Putamen (tissue), 1 donor: ENCODE measurements around the gene ZCWPW1.
"Not testable (repeated sequence)": the region's sequence is repeated elsewhere in the genome, so short reads cannot be mapped to it uniquely, and the experiment has no call there.

Experiments
- DNase-seq: peaks from one replicate; pipeline ENCODE4 v3.0.0-alpha.2; 2016; ENCODE audit warnings: low spot score

ZCWPW1 gene

GRCh38 chr7:100398239-100398638, 30.3 kb downstream of the ZCWPW1 start:
- DNase-seq, result no peak

DNA sequence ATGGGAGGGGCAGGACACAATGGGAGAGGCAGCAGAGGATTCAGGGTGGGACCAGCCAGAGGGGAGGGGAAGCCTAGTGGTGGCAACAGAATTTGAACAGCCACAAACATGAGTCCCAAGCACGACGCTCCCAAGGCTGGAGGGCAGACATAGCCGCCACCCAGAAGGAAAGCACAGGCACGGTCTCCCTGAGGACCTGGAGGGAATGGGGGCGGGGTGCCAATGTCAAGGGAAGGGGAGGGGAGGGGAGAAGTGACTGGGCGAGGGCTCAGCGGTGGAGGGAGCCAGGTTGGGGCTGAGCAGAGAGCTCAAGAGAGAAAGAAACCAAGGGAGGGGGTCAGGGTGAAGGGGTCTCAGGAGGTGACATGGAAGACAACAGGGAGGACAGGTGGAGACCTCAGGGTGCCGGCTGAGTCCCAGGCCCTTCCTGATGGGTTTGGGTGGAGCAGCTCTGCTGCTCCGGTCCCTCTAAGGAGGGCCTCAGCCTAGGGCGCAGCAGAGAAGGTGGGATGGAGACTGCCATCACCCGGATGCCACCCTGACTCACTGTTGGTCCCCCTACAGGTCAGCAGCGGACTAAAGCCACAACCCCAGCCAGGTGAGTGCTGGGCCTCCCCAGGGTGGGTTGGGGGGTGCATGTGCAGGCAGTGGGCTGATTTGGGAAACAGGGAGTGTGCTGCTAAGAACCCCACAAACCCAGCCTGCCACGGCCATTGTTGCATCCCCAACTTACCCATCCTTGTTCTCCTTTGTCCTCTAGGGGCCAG, 31.0 kb downstream of the ZCWPW1 start:
- no peak for DNase-seq

GRCh38 chr7:100396421-100396982, 32.0 kb downstream of the ZCWPW1 start:
- no peak for DNase-seq

DNA sequence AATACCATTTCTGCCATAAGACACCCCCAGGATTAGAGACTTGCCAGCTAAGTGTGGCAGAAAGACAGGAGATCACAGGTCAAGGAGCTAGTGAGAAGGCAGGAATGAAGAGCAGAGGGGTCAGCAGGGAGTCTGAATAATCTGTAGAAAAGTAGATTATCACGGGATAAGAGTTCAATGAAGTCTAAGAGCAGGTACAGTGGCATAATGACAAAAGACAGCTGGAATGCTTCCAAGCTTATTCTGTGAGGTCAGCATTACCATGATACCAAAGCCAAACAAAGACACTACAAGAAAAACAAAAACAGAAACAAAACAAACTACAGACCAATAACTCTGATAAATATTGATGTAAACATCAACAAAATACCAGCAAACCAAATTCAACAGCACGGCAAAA, 34.4 kb downstream of the ZCWPW1 start:
- no peak for DNase-seq

- no peak for DNase-seq
These were observed 35.1 kb downstream of the ZCWPW1 start for GRCh38 chr7:100393233-100393905.

DNA sequence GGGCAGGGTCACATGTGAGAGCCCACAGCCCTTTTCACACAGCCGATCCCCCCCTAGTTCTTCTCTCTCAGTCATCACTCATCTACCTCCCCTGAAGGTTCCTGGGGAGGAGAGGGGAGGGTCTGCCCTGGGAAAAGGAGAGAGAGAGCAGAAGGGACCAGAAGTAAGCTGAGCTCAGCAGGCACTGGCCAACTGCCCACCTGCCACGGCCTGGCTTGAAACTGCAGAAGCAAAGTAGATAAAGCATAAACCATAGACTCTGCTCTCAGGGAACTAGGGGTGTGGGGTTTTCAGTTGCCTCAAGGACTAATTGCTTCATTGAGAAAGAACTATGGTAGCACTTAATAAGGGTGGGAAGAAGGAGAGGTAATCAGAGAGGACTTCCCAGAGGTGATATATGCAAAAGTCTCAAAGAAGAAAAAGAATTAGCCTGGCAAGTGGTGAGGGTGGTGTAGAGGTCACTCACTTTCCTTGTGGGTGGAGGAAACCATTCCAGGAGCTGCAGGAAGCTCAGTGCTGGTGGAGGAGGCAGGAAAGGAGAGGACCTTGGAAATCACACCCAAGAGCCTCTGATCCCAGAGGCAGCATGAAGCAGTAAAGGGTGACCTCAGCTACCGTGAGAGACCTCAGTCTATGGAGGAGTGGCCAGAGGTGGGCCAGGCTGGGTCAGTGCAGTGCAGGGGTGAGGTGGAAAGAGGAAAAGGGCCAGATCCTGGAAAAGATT, 38.1 kb downstream of the ZCWPW1 start:
- no peak for DNase-seq

DNA sequence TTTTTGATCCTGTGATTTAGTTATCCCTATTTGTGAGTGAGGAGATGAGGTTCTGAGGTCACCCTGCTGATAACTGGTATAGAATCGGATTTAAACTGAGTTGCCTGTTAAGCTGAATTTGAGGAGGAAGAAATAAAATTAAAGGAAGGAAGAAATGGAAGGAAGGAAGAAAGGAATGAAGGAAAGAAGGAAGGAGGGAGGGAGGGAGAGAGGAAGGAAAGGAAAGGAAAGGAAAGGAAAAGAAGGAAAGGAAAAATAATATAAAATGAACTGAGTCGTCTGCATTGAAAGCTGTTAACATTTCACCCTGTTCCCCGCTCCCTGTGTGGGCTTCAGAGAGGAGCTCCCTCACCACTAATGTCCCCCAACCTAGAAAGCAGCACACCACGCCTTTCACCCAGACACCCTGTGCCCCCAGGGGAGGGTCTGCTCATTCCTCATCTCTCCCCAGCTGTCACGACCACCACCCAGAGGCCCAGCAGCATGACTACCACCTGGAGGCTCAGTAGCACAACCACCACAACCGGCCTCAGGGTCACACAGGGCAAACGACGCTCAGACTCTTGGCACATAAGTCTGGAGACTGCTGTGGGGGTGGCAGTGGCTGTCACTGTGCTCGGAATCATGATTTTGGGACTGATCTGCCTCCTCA, 38.9 kb downstream of the ZCWPW1 start:
- no peak for DNase-seq

- DNase-seq, result no peak
These were observed 40.8 kb downstream of the ZCWPW1 start for GRCh38 chr7:100387695-100388094.

DNA sequence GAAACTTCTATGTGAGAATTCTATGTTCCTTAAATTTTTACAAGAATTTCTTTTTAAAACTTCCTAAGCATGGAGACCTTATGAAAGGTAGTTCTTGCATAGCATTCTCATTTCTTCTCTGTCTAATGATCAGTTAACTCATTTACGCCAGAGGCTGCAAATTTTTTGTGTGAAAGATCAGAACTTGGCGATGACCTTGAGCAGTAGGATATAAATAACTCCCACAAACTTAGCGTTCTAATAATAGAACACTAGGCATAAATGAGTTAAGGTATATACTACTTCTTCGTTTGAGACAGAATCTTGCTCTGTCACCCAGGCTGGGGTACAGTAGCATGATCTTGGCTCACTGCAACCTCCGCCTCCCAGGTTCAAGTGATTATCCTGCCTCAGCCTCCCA, 41.6 kb downstream of the ZCWPW1 start:
- no peak for DNase-seq

GRCh38 chr7:100384628-100385294, 43.7 kb downstream of the ZCWPW1 start:
- DNase-seq, result no peak

- not testable (repeated sequence) for DNase-seq
These were observed 46.2 kb downstream of the ZCWPW1 start for GRCh38 chr7:100382234-100382853.

- DNase-seq, result not testable (repeated sequence)
These were observed 46.8 kb downstream of the ZCWPW1 start for GRCh38 chr7:100381531-100382233.

- peak; percentile 38 for DNase-seq
These were observed 48.3 kb downstream of the ZCWPW1 start for GRCh38 chr7:100380196-100380595.

GRCh38 chr7:100378114-100378755, 50.3 kb downstream of the ZCWPW1 start:
- DNase-seq, result no peak

GRCh38 chr7:100376066-100376465, 52.4 kb downstream of the ZCWPW1 start:
- no peak for DNase-seq

DNA sequence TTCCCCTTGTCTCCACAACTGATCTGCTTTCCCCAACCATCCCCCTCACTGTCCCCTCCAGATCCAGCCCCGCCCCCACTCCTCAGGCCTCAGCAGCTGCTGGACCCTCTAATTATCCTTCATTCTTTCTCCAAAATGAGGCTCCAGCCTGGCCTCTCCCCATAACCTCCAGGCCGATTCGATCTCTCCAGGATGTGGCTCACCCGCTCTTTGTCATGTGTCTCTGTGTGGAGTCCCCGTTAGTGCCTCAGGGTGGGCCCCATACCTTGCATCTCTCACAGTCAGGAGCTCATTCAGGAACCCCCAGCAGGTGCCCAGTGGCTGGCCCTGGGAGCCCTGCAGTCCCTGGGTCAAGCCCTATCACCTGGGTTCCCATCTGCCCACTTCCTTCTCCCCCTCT, 53.9 kb downstream of the ZCWPW1 start:
- no peak for DNase-seq

- DNase-seq, result not testable (repeated sequence)
These were observed 54.5 kb downstream of the ZCWPW1 start for GRCh38 chr7:100373870-100374598.

DNA sequence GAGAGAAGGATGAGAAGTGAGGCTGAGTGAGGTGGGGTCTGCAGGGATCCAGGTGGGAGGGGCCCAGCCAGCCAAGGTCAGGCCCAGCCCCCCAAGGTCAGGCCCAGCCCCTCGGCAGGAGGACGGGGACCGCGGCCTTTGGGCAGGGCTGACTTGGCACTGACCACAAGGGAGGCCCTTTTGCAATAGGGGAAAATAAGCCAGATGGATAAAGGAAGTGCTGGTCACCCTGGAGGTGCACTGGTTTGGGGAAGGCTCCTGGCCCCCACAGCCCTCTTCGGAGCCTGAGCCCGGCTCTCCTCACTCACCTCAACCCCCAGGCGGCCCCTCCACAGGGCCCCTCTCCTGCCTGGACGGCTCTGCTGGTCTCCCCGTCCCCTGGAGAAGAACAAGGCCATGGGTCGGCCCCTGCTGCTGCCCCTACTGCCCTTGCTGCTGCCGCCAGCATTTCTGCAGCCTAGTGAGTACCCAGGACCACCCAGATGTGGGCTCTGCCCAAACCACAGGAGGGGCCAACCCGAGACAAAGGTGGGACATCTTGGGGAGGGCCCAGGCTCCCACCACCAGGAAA, 55.2 kb downstream of the ZCWPW1 start, which contains the start of gene PILRA:
Gene PILRA, plus strand, starts transcription at position 227 of the 571 bp plus-strand sequence. Its CDS starts 170 bp downstream, at position 397.
- DNase-seq, result no peak

DNA sequence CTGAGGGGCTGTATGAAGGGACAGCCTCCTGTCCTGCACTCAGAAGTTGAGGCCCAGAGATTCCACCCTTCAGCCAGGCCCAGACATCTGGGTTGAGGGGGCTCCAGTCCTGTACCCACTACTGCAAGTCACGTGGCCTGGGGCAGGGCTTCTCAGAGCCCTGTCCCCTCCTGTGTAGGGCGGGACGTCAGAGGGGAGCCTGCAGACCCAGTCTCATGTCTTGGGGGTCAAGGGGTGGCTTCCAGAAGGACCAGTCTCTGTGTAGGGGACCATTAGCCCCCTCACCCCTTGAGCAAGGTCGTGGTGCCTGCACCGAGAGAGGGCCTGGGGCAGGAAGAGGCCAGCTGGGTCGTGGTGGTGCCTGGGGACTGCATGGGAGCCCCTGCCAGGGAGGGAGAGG, 55.8 kb downstream of the ZCWPW1 start:
- DNase-seq, result no peak
